Neural cell (in vitro differentiated cells): ENCODE measurements around the gene TRIM44. TPM values are rescaled to one million over a fixed set of nuclear protein-coding genes. Genes with fewer than 3 reads are reported as not detected.

Source experiments
- H2AFZ ChIP-seq: fragments of 200-600, 300-800 bp; sonication (generic), shearing (Covaris generic); 2 replicates; pipeline ENCODE4 v1.6.0; 2014; ENCODE audit warnings: low read depth, mild to moderate bottlenecking, antibody characterized with exemption, low read length, moderate library complexity
- H3F3A ChIP-seq: fragments of 200-600 bp; shearing (Covaris generic); 2 replicates; pipeline ENCODE4 v1.6.1; 2016; ENCODE audit warnings: mild to moderate bottlenecking, moderate library complexity, mixed read lengths, antibody characterized with exemption, low read length; ENCODE audit not compliant: insufficient read depth, poor library complexity, severe bottlenecking
- H3K27ac ChIP-seq: fragments of 200-600, 300-800 bp; sonication (generic), shearing (Covaris generic); 2 replicates; pipeline ENCODE4 v1.5.1; 2014; ENCODE audit warnings: mild to moderate bottlenecking, low read length, moderate library complexity
- H3K27me3 ChIP-seq: fragments of 300-800, 200-600 bp; sonication (generic), shearing (Covaris generic); 2 replicates; pipeline ENCODE4 v1.6.0; 2014; ENCODE audit warnings: mild to moderate bottlenecking, low read depth, low read length, moderate library complexity; ENCODE audit not compliant: insufficient read depth
- H3K36me3 ChIP-seq: fragments of 300-800, 200-600 bp; sonication (generic), shearing (Covaris generic); 2 replicates; pipeline ENCODE4 v1.5.1; 2014; ENCODE audit warnings: mild to moderate bottlenecking, antibody characterized with exemption, low read length, moderate library complexity; ENCODE audit not compliant: insufficient read depth
- H3K4me2 ChIP-seq: fragments of 300-800, 200-600 bp; sonication (generic), shearing (Covaris generic); 2 replicates; pipeline ENCODE4 v1.6.0; 2014; ENCODE audit warnings: mild to moderate bottlenecking, low read length
- H3K4me3 ChIP-seq: fragments of 300-800, 200-600 bp; sonication (generic), shearing (Covaris generic); 2 replicates; pipeline ENCODE4 v1.5.1; 2014; ENCODE audit warnings: mild to moderate bottlenecking, low read length, moderate library complexity
- H3K79me2 ChIP-seq: fragments of 200-600 bp; shearing (Covaris generic); replicated peaks from 2 replicates; pipeline ENCODE4 v1.6.0; 2014; ENCODE audit warnings: mild to moderate bottlenecking, low read length, moderate library complexity; ENCODE audit not compliant: insufficient read depth
- H3K9ac ChIP-seq: fragments of 300-800, 200-600 bp; sonication (generic), shearing (Covaris generic); 2 replicates; pipeline ENCODE4 v1.6.1; 2016; ENCODE audit warnings: mild to moderate bottlenecking, low read length, mixed read lengths
- H3K9me2 ChIP-seq: fragments of 200-600 bp; shearing (Covaris generic); 2 replicates; pipeline ENCODE4 v1.6.1; 2016; ENCODE audit warnings: mild to moderate bottlenecking, low read length, mixed read lengths; ENCODE audit not compliant: insufficient read depth
- H3K9me3 ChIP-seq: fragments of 200-600, 300-800 bp; sonication (generic), shearing (Covaris generic); 2 replicates; pipeline ENCODE4 v1.6.1; 2016; ENCODE audit warnings: mild to moderate bottlenecking, mixed run types, low read length, moderate library complexity, mixed read lengths
- H4K20me1 ChIP-seq: fragments of 200-600 bp; shearing (Covaris generic); 2 replicates; pipeline ENCODE4 v1.6.1; 2016; ENCODE audit warnings: mild to moderate bottlenecking, mixed run types; ENCODE audit not compliant: insufficient read depth
- EP300 ChIP-seq: fragments of 450-650 bp; conservative IDR thresholded peaks from 2 replicates; pipeline ENCODE4 v1.6.1; 2014; ENCODE audit warnings: antibody characterized with exemption, mild to moderate bottlenecking, moderate library complexity; ENCODE audit not compliant: poor library complexity, severe bottlenecking
- EZH2 ChIP-seq: fragments of 200-600, 300-800 bp; shearing (Covaris generic), sonication (generic); IDR thresholded peaks from 2 replicates; pipeline ENCODE4 v1.6.1; 2014; ENCODE audit warnings: antibody characterized with exemption, low read length, borderline replicate concordance, mild to moderate bottlenecking; ENCODE audit not compliant: insufficient read depth, poor library complexity, severe bottlenecking
- MXI1 ChIP-seq: fragments of 450-650 bp; conservative IDR thresholded peaks from 2 replicates; pipeline ENCODE4 v1.6.1; 2014; ENCODE audit warnings: antibody characterized with exemption, mild to moderate bottlenecking; ENCODE audit not compliant: poor library complexity, severe bottlenecking
- POLR2AphosphoS5 ChIP-seq: IDR thresholded peaks from 2 replicates; pipeline ENCODE4 v1.6.1; 2012
- RAD21 ChIP-seq: fragments of 450-650 bp; conservative IDR thresholded peaks from 2 replicates; pipeline ENCODE4 v1.6.1; 2014; ENCODE audit warnings: antibody characterized with exemption, mild to moderate bottlenecking, moderate library complexity
- REST ChIP-seq: IDR thresholded peaks from 2 replicates; pipeline ENCODE4 v1.6.1; 2012; ENCODE audit warnings: borderline replicate concordance
- SMC3 ChIP-seq: fragments of 450-650 bp; conservative IDR thresholded peaks from 2 replicates; pipeline ENCODE4 v1.6.1; 2014; ENCODE audit warnings: antibody characterized with exemption, mild to moderate bottlenecking, moderate library complexity; ENCODE audit not compliant: poor library complexity
- TAF1 ChIP-seq: IDR thresholded peaks from 2 replicates; pipeline ENCODE4 v1.6.1; 2012; ENCODE audit warnings: low read depth
- polyA plus RNA-seq: library from polyadenylated mRNA; depleted of rRNA; stranded (reverse); fragments of >200 nt; gene quantifications from 2 replicates; pipeline ENCODE4 v1.2.3, GENCODE V29; 2014
- TF ChIP-seq, protein P1 (sequence below): fragments of 450-650 bp; IDR thresholded peaks from 2 replicates; pipeline ENCODE4 v1.5.1; 2014; ENCODE audit warnings: antibody characterized with exemption, mild to moderate bottlenecking, moderate library complexity; ENCODE audit not compliant: poor library complexity, severe bottlenecking

TRIM44 gene
- polyA plus RNA-seq, 1 donor from 2014 or later, result 14.9 TPM

- Histone ChIP-seq H4K20me1 (no peaks in the 10 kb centered on the region), H3F3A (no peaks in the 10 kb centered on the region), H2AFZ (no peak overlapping the region), H3K9me2 (no peaks in the 10 kb centered on the region), H3K9me3 (no peaks in the 10 kb centered on the region), H3K79me2 (peaks cover 44% of the 10 kb centered on the region), H3K27me3 (no peaks in the 10 kb centered on the region), H3K4me3 (no peak overlapping the region), H3K9ac (no peak overlapping the region), H3K4me2 (no peak overlapping the region), H3K36me3 (no peaks in the 10 kb centered on the region), H3K27ac (no peak overlapping the region)
- TF ChIP-seq RAD21 (no peak), EP300 (no peak), REST (no peak), POLR2AphosphoS5 (no peak), MXI1 (no peak), EZH2 (no peak), TAF1 (no peak), SMC3 (no peak)
- TF ChIP-seq, protein P1, sequence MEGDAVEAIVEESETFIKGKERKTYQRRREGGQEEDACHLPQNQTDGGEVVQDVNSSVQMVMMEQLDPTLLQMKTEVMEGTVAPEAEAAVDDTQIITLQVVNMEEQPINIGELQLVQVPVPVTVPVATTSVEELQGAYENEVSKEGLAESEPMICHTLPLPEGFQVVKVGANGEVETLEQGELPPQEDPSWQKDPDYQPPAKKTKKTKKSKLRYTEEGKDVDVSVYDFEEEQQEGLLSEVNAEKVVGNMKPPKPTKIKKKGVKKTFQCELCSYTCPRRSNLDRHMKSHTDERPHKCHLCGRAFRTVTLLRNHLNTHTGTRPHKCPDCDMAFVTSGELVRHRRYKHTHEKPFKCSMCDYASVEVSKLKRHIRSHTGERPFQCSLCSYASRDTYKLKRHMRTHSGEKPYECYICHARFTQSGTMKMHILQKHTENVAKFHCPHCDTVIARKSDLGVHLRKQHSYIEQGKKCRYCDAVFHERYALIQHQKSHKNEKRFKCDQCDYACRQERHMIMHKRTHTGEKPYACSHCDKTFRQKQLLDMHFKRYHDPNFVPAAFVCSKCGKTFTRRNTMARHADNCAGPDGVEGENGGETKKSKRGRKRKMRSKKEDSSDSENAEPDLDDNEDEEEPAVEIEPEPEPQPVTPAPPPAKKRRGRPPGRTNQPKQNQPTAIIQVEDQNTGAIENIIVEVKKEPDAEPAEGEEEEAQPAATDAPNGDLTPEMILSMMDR, result no peak
Observed at GRCh38 chr11:35678975-35679374, 16.4 kb downstream of the TRIM44 start.

DNA sequence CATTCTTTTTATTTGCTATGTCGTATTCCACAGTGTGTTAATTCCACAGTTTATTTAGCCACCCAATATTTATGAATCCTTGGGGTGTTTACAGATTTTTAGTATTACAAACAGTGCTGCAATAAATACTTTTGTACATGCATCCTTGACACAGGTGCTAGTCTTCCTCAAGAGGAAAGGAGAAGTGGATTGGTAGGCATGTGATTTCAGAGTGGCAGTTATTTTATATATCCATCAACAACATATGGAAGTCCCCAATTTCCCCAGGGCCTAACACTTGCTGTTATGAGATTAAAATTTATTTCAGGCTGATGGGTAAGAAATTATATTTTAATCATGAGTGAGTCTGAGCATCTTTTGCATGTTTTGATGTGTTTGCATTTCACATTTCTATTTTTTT, 17.9 kb downstream of the TRIM44 start:
- Histone ChIP-seq H4K20me1 (no peaks in the 10 kb centered on the region), H3F3A (no peaks in the 10 kb centered on the region), H3K4me2 (no peak overlapping the region), H2AFZ (no peak overlapping the region), H3K9me3 (no peaks in the 10 kb centered on the region), H3K36me3 (no peaks in the 10 kb centered on the region), H3K9me2 (no peaks in the 10 kb centered on the region), H3K27me3 (no peaks in the 10 kb centered on the region), H3K79me2 (peaks cover 40% of the 10 kb centered on the region), H3K27ac (no peak overlapping the region), H3K4me3 (no peak overlapping the region), H3K9ac (no peak overlapping the region)
- TF ChIP-seq TAF1 (no peak), REST (no peak), EP300 (no peak), SMC3 (no peak), RAD21 (no peak), EZH2 (no peak), POLR2AphosphoS5 (no peak), MXI1 (no peak)
- TF ChIP-seq, protein P1, result no peak
